Activated CD8-positive, alpha-beta memory T cell treated with anti-CD3 and anti-CD28 coated beads for 1 hour (primary cell): ENCODE measurements around the gene SRSF3.
"Not testable (repeated sequence)": the region's sequence is repeated elsewhere in the genome, so short reads cannot be mapped to it uniquely, and the experiment has no call there.

Experiments used
- DNase-seq, 2 donors: peaks; one replicate each; pipeline ENCODE4 v3.0.0-alpha.2; 2020; ENCODE audit warnings: low read depth in 1 of 2; ENCODE audit errors: extremely low read depth in 1 of 2

Gene SRSF3

GRCh38 chr6:36574679-36575078 is 19.5 kb upstream of the SRSF3 start:
- no peak for DNase-seq

GRCh38 chr6:36576578-36576977 is 17.6 kb upstream of the SRSF3 start:
- DNase-seq = no peak

- no peak for DNase-seq
Observed at GRCh38 chr6:36577301-36577700, 16.9 kb upstream of the SRSF3 start.

GRCh38 chr6:36578030-36578429 is 16.1 kb upstream of the SRSF3 start:
- DNase-seq = no peak

- DNase-seq = no peak
Observed at GRCh38 chr6:36578431-36578830, 15.7 kb upstream of the SRSF3 start.

- no peak for DNase-seq
Observed at GRCh38 chr6:36580184-36580526, 14.0 kb upstream of the SRSF3 start.

GRCh38 chr6:36581716-36582115 is 12.4 kb upstream of the SRSF3 start:
- DNase-seq = no peak

GRCh38 chr6:36586606-36587005 is 7.6 kb upstream of the SRSF3 start:
- DNase-seq = no peak

GRCh38 chr6:36589025-36589400 is 5.1 kb upstream of the SRSF3 start:
- DNase-seq = not testable (repeated sequence)

- no peak for DNase-seq
Observed at GRCh38 chr6:36590237-36590636, 3.9 kb upstream of the SRSF3 start.

- no peak for DNase-seq
Observed at GRCh38 chr6:36592221-36592655, 1.9 kb upstream of the SRSF3 start.

GRCh38 chr6:36593569-36594028 is 563 bp upstream of the SRSF3 start:
- no peak for DNase-seq

- no peak for DNase-seq
Observed at GRCh38 chr6:36594816-36595643, 868 bp downstream of the SRSF3 start.

GRCh38 chr6:36596356-36596755 is 2.2 kb downstream of the SRSF3 start:
- DNase-seq = no peak

GRCh38 chr6:36597775-36598174 is 3.6 kb downstream of the SRSF3 start:
- DNase-seq = no peak

GRCh38 chr6:36598326-36598725 is 4.2 kb downstream of the SRSF3 start:
- DNase-seq = no peak

- DNase-seq = no peak
Observed at GRCh38 chr6:36598739-36599318, 4.7 kb downstream of the SRSF3 start.

- no peak for DNase-seq
Observed at GRCh38 chr6:36599791-36600209, 5.6 kb downstream of the SRSF3 start.

GRCh38 chr6:36600564-36601146 is 6.5 kb downstream of the SRSF3 start:
- DNase-seq = no peak

- not testable (repeated sequence) for DNase-seq
Observed at GRCh38 chr6:36601818-36602217, 7.7 kb downstream of the SRSF3 start.

GRCh38 chr6:36603222-36604089 is 9.3 kb downstream of the SRSF3 start:
- no peak for DNase-seq
